Bronchial epithelial cell (primary cell): ENCODE data around the gene MAP7D3. TPM values are rescaled to one million over a fixed set of nuclear protein-coding genes. Genes with fewer than 3 reads are reported as not detected.

Experiments
- DNase-seq: peaks from one replicate; pipeline ENCODE4 v3.0.0-alpha.2; 2010; ENCODE audit warnings: low read depth
- FAIRE-seq: peaks from 2 replicates; lab custom pipeline; 2011; peaks lifted over from hg19 to GRCh38; lab: Jason Lieb, UNC
- H3K27me3 ChIP-seq: 2 replicates; pipeline ENCODE4 v1.5.1; 2011; ENCODE audit warnings: low read length; ENCODE audit not compliant: control insufficient read depth, insufficient read depth
- H3K36me3 ChIP-seq: 2 replicates; pipeline ENCODE4 v1.5.1; 2011; ENCODE audit warnings: low read length; ENCODE audit not compliant: control insufficient read depth, insufficient read depth
- H3K4me3 ChIP-seq: 2 replicates; pipeline ENCODE4 v1.5.1; 2011; ENCODE audit warnings: mild to moderate bottlenecking, low read depth, low read length, control low read depth
- CTCF ChIP-seq: IDR thresholded peaks from 2 replicates; pipeline ENCODE4 v1.5.1; 2011; ENCODE audit warnings: mild to moderate bottlenecking, moderate library complexity, low read length, control low read depth, inconsistent platforms; ENCODE audit not compliant: insufficient read depth, severe bottlenecking
- total RNA-seq: library from RNA; depleted of rRNA; stranded (reverse); fragments of >200 nt; gene quantifications from 2 replicates; pipeline ENCODE4 v1.2.1, GENCODE V29; 2014

The MAP7D3 gene
- total RNA-seq, 1 donor from 2014 or later, result 3.2 TPM

DNA sequence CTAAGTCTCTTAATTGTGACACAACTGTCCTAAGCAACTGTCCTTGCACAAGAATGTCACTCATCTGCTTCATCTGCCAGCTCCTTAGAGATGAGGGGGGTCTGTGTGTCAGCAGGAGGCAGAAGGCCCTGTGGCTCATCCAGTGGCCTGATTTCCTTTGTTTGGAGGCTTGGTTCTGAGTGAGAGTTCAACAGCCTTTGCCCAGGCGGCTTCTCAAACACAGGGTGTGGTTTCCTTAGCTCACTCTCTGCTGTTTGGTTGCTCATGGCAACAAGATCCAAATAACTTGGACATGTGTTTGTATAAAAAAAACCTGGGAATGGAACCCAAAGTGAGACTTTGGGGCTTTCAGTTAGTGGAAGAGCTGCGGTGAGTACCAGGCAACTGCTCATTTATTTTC, 46.6 kb downstream of the MAP7D3 start:
- no peak for FAIRE-seq
- DNase-seq, result peak; percentile 45

DNA sequence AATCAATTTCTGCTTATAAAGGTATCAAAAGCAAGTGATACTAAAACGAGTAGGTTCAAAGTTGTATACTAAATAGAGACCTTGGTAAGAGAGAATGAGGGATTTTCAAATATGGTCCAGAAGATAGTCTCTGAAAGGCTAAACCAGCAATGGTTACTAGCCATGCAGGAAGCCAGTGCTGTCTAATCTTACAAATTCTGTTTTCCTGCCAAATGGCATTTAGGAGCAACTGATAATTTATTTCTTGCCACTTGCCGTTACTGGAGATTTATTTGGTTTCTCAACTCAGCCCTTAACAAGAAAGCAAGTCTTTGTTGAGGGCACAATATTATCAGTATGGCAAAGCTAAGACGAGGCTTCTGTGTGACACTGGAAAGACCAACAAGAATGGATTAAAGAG, 47.2 kb downstream of the MAP7D3 start:
- no peak for DNase-seq

More for the DNA sequence above, 46.6 kb downstream of the MAP7D3 start:
- Histone ChIP-seq H3K4me3 (no peak overlapping the region), H3K27me3 (no peaks in the 10 kb centered on the region), H3K36me3 (no peaks in the 10 kb centered on the region)
- no peak for TF ChIP-seq CTCF

DNA sequence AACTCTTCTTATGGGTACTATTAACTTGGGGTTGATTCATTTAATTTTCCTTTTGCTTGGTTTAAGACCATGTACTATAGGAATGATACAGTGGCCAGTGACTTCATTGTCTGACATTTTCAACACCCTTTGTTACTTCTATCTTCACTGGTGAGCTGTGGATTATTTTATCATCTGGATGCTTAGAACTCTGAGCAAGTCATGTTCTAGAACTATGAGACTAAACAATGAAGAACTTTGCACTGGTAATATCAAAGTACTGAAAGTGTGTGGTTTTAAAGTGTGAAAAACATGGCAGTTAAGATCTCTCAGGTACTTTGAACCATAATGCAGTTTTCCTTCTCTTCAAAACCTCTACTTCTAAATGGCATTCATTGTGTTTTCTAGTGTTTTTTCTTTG, 47.8 kb downstream of the MAP7D3 start:
- H3K27me3 ChIP-seq, result no peaks in the 10 kb centered on the region
- DNase-seq (no peak), FAIRE-seq (no peak)
- no peaks in the 10 kb centered on the region for H3K36me3 ChIP-seq
- no peak overlapping the region for H3K4me3 ChIP-seq
- no peak for TF ChIP-seq CTCF

More for the DNA sequence above, 47.2 kb downstream of the MAP7D3 start:
- Histone ChIP-seq H3K36me3 (no peaks in the 10 kb centered on the region), H3K4me3 (no peak overlapping the region), H3K27me3 (no peaks in the 10 kb centered on the region)
- no peak for FAIRE-seq
- no peak for TF ChIP-seq CTCF

- DNase-seq (no peak), FAIRE-seq (no peak)
- no peak overlapping the region for H3K4me3 ChIP-seq
- no peak for TF ChIP-seq CTCF
- H3K27me3 ChIP-seq, result no peaks in the 10 kb centered on the region
- no peaks in the 10 kb centered on the region for H3K36me3 ChIP-seq
These were observed 48.3 kb downstream of the MAP7D3 start for GRCh38 chrX:136202889-136203288.

DNA sequence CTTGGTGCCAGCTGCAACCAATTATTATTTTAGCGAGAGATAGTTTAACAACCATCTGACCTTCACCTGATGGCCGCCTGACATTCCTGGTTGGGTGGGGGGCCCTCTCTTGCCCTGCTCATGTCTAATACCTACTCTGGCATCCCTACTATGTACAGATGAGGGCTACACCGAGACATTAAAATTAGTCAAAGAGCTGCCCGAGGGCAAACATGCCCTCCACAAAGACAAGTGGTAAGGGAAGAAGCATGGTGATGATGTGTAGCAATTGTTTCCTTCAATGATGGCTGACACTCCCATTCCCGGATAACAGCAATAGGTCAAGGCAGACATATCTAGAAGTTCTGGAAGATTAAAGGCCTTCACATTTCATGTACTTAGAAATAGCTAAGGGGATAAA, 49.6 kb downstream of the MAP7D3 start:
- DNase-seq (no peak), FAIRE-seq (no peak)
- TF ChIP-seq CTCF, result no peak
- Histone ChIP-seq H3K36me3 (no peaks in the 10 kb centered on the region), H3K4me3 (no peak overlapping the region), H3K27me3 (no peaks in the 10 kb centered on the region)

- Histone ChIP-seq H3K36me3 (no peaks in the 10 kb centered on the region), H3K4me3 (no peak overlapping the region), H3K27me3 (no peaks in the 10 kb centered on the region)
- no peak for FAIRE-seq
- no peak for DNase-seq
- peak; percentile 20 for TF ChIP-seq CTCF
These were observed 50.7 kb downstream of the MAP7D3 start for GRCh38 chrX:136200466-136200865.
